Body of pancreas (tissue), 4 donors: ENCODE measurements around the gene GLI1. TPM values are rescaled to one million over a fixed set of nuclear protein-coding genes. Genes with fewer than 3 reads are reported as not detected.

Experiments
- ATAC-seq: fragments of 150-250 bp; one replicate; pipeline ENCODE4 v1.9.1; 2016
- DNase-seq, 4 donors: peaks; one replicate each; pipeline ENCODE4 v3.0.0-alpha.2; 2019
- H3K27ac ChIP-seq, 4 donors: fragments of 200-600 bp; sonication (generic); 1 replicate in 3 of 4; 2 replicates in 1 of 4; pipeline versions ENCODE4 v1.5.1 to v1.6.1; 2016 to 2019; ENCODE audit warnings: mild to moderate bottlenecking in 1 of 4, mixed read lengths in 1 of 4, moderate library complexity in 1 of 4
- H3K27me3 ChIP-seq, 2 donors: fragments of 200-600 bp; sonication (generic); one replicate each; pipeline ENCODE4 v1.6.0; 2016; ENCODE audit warnings: mild to moderate bottlenecking in 1 of 2
- H3K36me3 ChIP-seq, 2 donors: fragments of 200-600 bp; sonication (generic); replicated peaks in 1 of 2; 2 replicates each; pipeline ENCODE4 v1.5.1; 2016; ENCODE audit warnings: low read depth in 2 of 2; ENCODE audit not compliant: insufficient read depth in 1 of 2
- H3K4me1 ChIP-seq: fragments of 200-600 bp; sonication (generic); one replicate; pipeline ENCODE4 v1.6.0; 2016
- H3K4me3 ChIP-seq, 2 donors: fragments of 200-600 bp; sonication (generic); 1 replicate in 1 of 2; 2 replicates in 1 of 2; pipeline ENCODE4 v1.5.1; 2016 to 2019
- H3K9me3 ChIP-seq, 3 donors: fragments of 200-600 bp; sonication (generic); 1 replicate in 2 of 3; 2 replicates in 1 of 3; pipeline ENCODE4 v1.5.1; 2016
- POLR2A ChIP-seq, 3 donors: fragments of 450-650 bp; IDR thresholded peaks; one replicate each; pipeline ENCODE4 v1.6.1; 2016; ENCODE audit warnings: antibody characterized with exemption in 3 of 3, mild to moderate bottlenecking in 2 of 3
- WGBS, 2 donors: methylation state at CpG; one replicate each; pipeline ENCODE4 v1.1.5; 2017; 5-methylcytosine and 5-hydroxymethylcytosine counted together
- intact Hi-C: fragments of 100-400 bp; cut with DNase I; formaldehyde crosslinking; loops from one replicate; pipeline ENCODE4 v1.15.1; 2023
- total RNA-seq, 2 donors: library from RNA; depleted of rRNA; stranded (reverse); fragments of >200 nt; gene quantifications; one replicate each; pipeline ENCODE4 v1.1.0, GENCODE V29; 2016
- TF ChIP-seq, protein P1 (sequence below), 7 experiments: fragments of 450-650 bp in 4 of 7; fragments of 200-600 bp in 3 of 7; sonication (generic) in 3 of 7; IDR thresholded peaks; one replicate each; pipeline ENCODE4 v1.5.1; 2016 to 2019; ENCODE audit warnings: antibody characterized with exemption in 7 of 7

Gene GLI1
- total RNA-seq, 2 donors from 2014 or later = 1.0 TPM; not detected in 1

DNA sequence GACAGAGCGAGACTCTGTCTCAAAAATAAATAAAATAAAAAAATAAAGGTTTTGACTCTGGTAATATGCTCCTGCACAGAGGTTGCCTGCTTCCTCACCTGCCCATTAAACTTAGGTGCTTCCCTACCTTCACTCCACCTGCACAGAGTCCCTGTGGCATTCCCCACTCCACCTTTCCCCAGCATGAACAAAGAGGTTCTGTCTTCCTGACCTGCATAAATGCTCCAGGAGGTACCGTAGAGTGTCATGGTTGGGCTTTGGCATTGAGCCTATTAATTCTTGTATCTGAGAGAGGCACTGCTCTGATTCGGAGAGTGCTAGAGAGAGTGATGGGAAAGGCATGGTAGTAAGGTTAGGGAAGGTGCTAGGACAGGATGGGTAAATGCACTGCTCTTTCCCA is 13.8 kb downstream of the GLI1 start:
- H3K4me3 ChIP-seq = no peak overlapping the region
- DNase-seq (peak in 2 of 4 donors; percentile 37 to 43), ATAC-seq (peak; percentile 73)
- peaks cover 15% of the 10 kb centered on the region for H3K4me1 ChIP-seq
- H3K9me3 ChIP-seq = no peaks in the 10 kb centered on the region
- no peak for TF ChIP-seq POLR2A (IDR thresholded peaks at IDR 0.05)
- TF ChIP-seq, protein P1, sequence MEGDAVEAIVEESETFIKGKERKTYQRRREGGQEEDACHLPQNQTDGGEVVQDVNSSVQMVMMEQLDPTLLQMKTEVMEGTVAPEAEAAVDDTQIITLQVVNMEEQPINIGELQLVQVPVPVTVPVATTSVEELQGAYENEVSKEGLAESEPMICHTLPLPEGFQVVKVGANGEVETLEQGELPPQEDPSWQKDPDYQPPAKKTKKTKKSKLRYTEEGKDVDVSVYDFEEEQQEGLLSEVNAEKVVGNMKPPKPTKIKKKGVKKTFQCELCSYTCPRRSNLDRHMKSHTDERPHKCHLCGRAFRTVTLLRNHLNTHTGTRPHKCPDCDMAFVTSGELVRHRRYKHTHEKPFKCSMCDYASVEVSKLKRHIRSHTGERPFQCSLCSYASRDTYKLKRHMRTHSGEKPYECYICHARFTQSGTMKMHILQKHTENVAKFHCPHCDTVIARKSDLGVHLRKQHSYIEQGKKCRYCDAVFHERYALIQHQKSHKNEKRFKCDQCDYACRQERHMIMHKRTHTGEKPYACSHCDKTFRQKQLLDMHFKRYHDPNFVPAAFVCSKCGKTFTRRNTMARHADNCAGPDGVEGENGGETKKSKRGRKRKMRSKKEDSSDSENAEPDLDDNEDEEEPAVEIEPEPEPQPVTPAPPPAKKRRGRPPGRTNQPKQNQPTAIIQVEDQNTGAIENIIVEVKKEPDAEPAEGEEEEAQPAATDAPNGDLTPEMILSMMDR (IDR thresholded peaks at IDR 0.05) = no peak
- H3K27ac ChIP-seq = no peak overlapping the region
- H3K27me3 ChIP-seq = peaks cover 0 to 17% of the 10 kb centered on the region in 2 donors
- intact Hi-C loops = no loop called here
- WGBS, 2 donors = 37 to 41% methylated on average over 3 of the region's 3 CpGs
- H3K36me3 ChIP-seq = no peaks in the 10 kb centered on the region

DNA sequence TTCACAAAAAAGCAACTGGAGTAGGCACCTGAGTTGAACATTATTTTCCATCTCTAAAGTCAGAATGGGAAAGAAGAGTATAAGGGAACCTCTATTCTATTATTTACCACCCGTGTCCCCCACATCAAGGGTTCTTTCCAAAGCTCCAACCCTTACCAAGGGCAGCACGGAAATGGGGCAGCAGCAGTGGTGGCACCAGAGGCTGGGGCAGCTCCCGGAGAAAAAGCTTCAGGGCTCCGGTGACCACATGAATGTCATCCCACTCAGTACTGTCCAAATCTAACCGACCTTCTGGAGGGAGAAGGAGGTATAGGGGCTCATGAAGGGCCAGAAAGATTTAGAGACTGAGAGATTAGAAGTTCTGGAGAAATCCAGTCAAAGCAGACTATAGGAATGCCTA is 14.3 kb downstream of the GLI1 start:
- Histone ChIP-seq H3K4me1 (peaks cover 15% of the 10 kb centered on the region), H3K36me3 (no peaks in the 10 kb centered on the region), H3K4me3 (no peak overlapping the region), H3K27ac (no peak overlapping the region), H3K9me3 (no peaks in the 10 kb centered on the region), H3K27me3 (peaks cover 0 to 17% of the 10 kb centered on the region in 2 donors)
- WGBS, 2 donors = 80 to 92% methylated on average over 5 of the region's 5 CpGs
- intact Hi-C loops = no loop called here
- no peak for TF ChIP-seq POLR2A (IDR thresholded peaks at IDR 0.05)
- TF ChIP-seq, protein P1 (IDR thresholded peaks at IDR 0.05) = no peak
- DNase-seq (no peak), ATAC-seq (no peak)

DNA sequence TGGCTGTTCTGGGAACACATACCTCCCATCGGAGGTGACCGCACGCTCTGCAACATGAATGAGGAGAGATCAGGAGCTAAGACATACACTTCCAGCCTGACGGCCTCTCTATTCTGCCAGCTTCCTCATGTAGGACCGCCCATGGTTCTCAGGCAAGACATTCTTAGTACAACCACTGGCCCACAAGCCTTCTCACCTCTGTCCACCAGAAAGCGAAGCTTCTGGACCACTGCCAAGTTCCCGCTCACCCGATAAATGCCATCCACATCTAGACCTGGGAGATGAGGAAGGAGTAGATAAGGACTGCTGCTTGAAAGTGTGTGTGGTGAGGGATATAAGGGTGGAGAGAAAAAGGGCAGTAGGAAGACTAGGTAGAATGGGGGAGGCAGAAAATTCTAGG is 14.8 kb downstream of the GLI1 start:
- no peak overlapping the region for H3K27ac ChIP-seq
- ATAC-seq = no peak
- peaks cover 0 to 17% of the 10 kb centered on the region in 2 donors for H3K27me3 ChIP-seq
- DNase-seq = no peak
- no peaks in the 10 kb centered on the region for H3K36me3 ChIP-seq
- 69 to 80% methylated on average over 8 of the region's 8 CpGs for WGBS, 2 donors
- intact Hi-C loops = no loop called here
- H3K4me1 ChIP-seq = peaks cover 15% of the 10 kb centered on the region
- H3K4me3 ChIP-seq = no peak overlapping the region
- H3K9me3 ChIP-seq = no peaks in the 10 kb centered on the region
- TF ChIP-seq, protein P1 (IDR thresholded peaks at IDR 0.05) = no peak
- TF ChIP-seq POLR2A (IDR thresholded peaks at IDR 0.05) = no peak

DNA sequence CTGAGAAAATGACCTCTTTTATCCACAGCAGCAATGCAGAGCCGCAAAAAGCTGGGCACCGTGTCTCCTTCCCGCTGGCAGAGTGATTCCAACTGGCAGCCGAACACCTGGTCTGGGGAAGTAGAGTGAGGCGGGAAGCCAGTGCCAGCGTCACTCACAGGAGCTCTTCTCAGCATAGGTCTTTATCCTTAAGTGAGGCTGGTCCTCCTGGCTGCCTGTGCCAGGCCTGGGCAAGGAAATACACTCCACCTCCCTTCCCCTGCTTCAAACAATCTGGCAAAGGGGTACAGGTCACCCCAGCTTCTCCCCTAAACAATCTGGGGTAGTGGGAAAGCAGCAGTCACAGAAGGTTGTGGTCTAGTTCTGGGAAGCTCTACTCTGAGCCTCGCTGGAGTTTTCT is 15.3 kb downstream of the GLI1 start:
- DNase-seq = no peak
- peaks cover 0 to 17% of the 10 kb centered on the region in 2 donors for H3K27me3 ChIP-seq
- ATAC-seq = no peak
- TF ChIP-seq POLR2A (IDR thresholded peaks at IDR 0.05) = no peak
- TF ChIP-seq, protein P1 (IDR thresholded peaks at IDR 0.05) = no peak
- no peak overlapping the region for H3K27ac ChIP-seq
- peaks cover 15% of the 10 kb centered on the region for H3K4me1 ChIP-seq
- no peak overlapping the region for H3K4me3 ChIP-seq
- 64 to 79% methylated on average over 4 to 7 of the region's 7 CpGs for WGBS, 2 donors
- intact Hi-C loops = no loop called here
- H3K9me3 ChIP-seq = no peaks in the 10 kb centered on the region
- H3K36me3 ChIP-seq = no peaks in the 10 kb centered on the region
